Body of pancreas (tissue), 4 donors: ENCODE data around the gene SDHAF2. TPM values are rescaled to one million over a fixed set of nuclear protein-coding genes. Genes with fewer than 3 reads are reported as not detected.
"Not testable (repeated sequence)": the region's sequence is repeated elsewhere in the genome, so short reads cannot be mapped to it uniquely, and the experiment has no call there.

Source experiments
- ATAC-seq: fragments of 150-250 bp; one replicate; pipeline ENCODE4 v1.9.1; 2016
- DNase-seq, 4 donors: peaks; one replicate each; pipeline ENCODE4 v3.0.0-alpha.2; 2019
- H3K27ac ChIP-seq, 4 donors: fragments of 200-600 bp; sonication (generic); 1 replicate in 3 of 4; 2 replicates in 1 of 4; pipeline versions ENCODE4 v1.5.1 to v1.6.1; 2016 to 2019; ENCODE audit warnings: mild to moderate bottlenecking in 1 of 4, mixed read lengths in 1 of 4, moderate library complexity in 1 of 4
- H3K27me3 ChIP-seq, 2 donors: fragments of 200-600 bp; sonication (generic); one replicate each; pipeline ENCODE4 v1.6.0; 2016; ENCODE audit warnings: mild to moderate bottlenecking in 1 of 2
- H3K36me3 ChIP-seq, 2 donors: fragments of 200-600 bp; sonication (generic); replicated peaks in 1 of 2; 2 replicates each; pipeline ENCODE4 v1.5.1; 2016; ENCODE audit warnings: low read depth in 2 of 2; ENCODE audit not compliant: insufficient read depth in 1 of 2
- H3K4me1 ChIP-seq: fragments of 200-600 bp; sonication (generic); one replicate; pipeline ENCODE4 v1.6.0; 2016
- H3K4me3 ChIP-seq, 2 donors: fragments of 200-600 bp; sonication (generic); 1 replicate in 1 of 2; 2 replicates in 1 of 2; pipeline ENCODE4 v1.5.1; 2016 to 2019
- H3K9me3 ChIP-seq, 3 donors: fragments of 200-600 bp; sonication (generic); 1 replicate in 2 of 3; 2 replicates in 1 of 3; pipeline ENCODE4 v1.5.1; 2016
- POLR2A ChIP-seq, 3 donors: fragments of 450-650 bp; IDR thresholded peaks; one replicate each; pipeline ENCODE4 v1.6.1; 2016; ENCODE audit warnings: antibody characterized with exemption in 3 of 3, mild to moderate bottlenecking in 2 of 3
- WGBS, 2 donors: methylation state at CpG; one replicate each; pipeline ENCODE4 v1.1.5; 2017; 5-methylcytosine and 5-hydroxymethylcytosine counted together
- intact Hi-C: fragments of 100-400 bp; cut with DNase I; formaldehyde crosslinking; loops from one replicate; pipeline ENCODE4 v1.15.1; 2023
- total RNA-seq, 2 donors: library from RNA; depleted of rRNA; stranded (reverse); fragments of >200 nt; gene quantifications; one replicate each; pipeline ENCODE4 v1.1.0, GENCODE V29; 2016
- TF ChIP-seq, protein P1 (sequence below), 7 experiments: fragments of 450-650 bp in 4 of 7; fragments of 200-600 bp in 3 of 7; sonication (generic) in 3 of 7; IDR thresholded peaks; one replicate each; pipeline ENCODE4 v1.5.1; 2016 to 2019; ENCODE audit warnings: antibody characterized with exemption in 7 of 7

SDHAF2 gene
- total RNA-seq, 2 donors from 2014 or later: 25.2 to 28.0 TPM

DNA sequence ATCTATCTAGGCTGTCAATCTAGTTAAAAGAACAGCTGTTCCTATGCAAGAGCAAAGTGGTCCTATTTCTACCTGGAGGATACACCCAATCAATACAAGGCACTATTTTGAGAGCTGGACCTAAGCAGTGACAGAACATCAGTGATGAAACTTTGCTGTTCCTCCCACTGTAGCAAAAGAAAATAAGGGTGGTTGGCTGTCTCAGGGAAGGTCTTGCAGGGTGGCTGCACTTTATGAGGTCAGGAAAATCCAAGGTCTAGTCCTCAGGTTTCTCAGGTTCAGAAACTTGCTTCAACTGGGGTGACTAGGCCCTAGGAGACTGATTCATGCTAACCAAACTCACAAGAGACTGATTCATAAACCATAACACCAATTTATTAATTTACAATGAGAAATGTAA, 11.8 kb upstream of the SDHAF2 start:
- H3K27ac ChIP-seq: no peak overlapping the region
- H3K27me3 ChIP-seq: no peaks in the 10 kb centered on the region
- no peak overlapping the region for H3K4me3 ChIP-seq
- peaks cover 18% of the 10 kb centered on the region for H3K4me1 ChIP-seq
- TF ChIP-seq, protein P1, sequence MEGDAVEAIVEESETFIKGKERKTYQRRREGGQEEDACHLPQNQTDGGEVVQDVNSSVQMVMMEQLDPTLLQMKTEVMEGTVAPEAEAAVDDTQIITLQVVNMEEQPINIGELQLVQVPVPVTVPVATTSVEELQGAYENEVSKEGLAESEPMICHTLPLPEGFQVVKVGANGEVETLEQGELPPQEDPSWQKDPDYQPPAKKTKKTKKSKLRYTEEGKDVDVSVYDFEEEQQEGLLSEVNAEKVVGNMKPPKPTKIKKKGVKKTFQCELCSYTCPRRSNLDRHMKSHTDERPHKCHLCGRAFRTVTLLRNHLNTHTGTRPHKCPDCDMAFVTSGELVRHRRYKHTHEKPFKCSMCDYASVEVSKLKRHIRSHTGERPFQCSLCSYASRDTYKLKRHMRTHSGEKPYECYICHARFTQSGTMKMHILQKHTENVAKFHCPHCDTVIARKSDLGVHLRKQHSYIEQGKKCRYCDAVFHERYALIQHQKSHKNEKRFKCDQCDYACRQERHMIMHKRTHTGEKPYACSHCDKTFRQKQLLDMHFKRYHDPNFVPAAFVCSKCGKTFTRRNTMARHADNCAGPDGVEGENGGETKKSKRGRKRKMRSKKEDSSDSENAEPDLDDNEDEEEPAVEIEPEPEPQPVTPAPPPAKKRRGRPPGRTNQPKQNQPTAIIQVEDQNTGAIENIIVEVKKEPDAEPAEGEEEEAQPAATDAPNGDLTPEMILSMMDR (IDR thresholded peaks at IDR 0.05): no peak
- no peak for TF ChIP-seq POLR2A (IDR thresholded peaks at IDR 0.05)
- H3K9me3 ChIP-seq: no peaks in the 10 kb centered on the region
- intact Hi-C loops: no loop called here
- DNase-seq: no peak
- ATAC-seq: no peak
- peaks cover 24 to 38% of the 10 kb centered on the region in 2 donors for H3K36me3 ChIP-seq

DNA sequence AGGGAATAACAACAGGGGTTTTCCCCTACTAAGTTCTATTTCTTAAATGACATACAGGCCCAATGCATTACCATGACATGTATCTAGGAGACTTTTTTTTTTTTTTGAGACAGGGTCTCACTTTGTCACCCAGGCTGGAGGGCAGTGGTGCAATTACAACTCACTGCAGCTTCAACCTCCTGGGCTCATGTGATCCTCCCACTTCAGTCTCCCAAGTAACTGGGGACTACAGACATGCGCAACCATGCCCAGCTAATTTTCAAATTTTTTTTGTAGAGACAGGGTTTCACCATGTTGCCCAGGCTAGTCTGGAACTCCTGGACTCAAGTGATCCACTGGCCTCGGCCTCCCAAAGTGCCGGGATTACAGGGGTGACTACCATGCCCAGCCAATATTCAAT, 7.7 kb upstream of the SDHAF2 start:
- Histone ChIP-seq H3K27ac (no peak overlapping the region), H3K27me3 (no peaks in the 10 kb centered on the region), H3K36me3 (peaks cover 0 to 28% of the 10 kb centered on the region in 2 donors), H3K4me3 (no peak overlapping the region), H3K4me1 (peaks cover 4% of the 10 kb centered on the region), H3K9me3 (no peaks in the 10 kb centered on the region)
- TF ChIP-seq POLR2A (IDR thresholded peaks at IDR 0.05): no peak
- TF ChIP-seq, protein P1 (IDR thresholded peaks at IDR 0.05): no peak
- intact Hi-C loops: no loop called here
- ATAC-seq (no peak), DNase-seq (no peak)
- 95 to 96% methylated on average over 3 of the region's 3 CpGs for WGBS, 2 donors

DNA sequence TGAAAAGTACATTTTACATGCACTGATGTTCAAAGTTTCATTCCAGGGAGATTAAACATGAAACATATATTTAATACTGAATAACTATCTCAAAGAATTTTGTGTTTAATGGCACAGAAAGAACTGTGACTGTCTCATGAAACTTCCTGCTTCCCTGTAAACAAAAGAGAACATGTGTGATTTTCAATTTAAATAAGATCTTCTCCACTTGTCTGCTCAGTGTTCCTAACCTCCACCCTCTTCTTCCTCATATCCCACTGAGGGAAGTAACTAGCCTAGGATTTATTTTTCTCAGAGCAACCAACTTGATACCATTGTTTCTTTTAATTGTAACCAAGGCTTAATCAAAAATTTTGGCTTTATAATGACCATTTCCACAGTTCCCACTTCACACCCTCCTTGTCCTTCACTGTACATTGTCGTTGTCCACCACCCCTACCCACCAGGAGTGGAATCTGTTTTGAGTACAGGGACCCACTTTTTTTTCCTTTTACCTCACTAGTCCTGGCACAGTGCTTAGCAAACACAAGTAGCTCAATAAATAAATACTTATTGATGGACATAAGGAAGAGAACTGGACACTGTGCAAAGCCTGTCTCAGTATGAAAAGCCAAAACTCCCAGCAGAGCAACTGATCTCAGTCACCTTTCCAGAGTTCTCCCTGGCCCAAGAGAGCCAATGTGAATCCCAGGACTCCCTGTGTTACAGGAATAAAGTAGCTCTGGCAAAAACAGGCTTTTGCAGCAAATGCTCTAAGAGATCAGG, 4.4 kb upstream of the SDHAF2 start:
- Histone ChIP-seq H3K4me1 (peaks cover 14% of the 10 kb centered on the region), H3K36me3 (peaks cover 0 to 20% of the 10 kb centered on the region in 2 donors), H3K27me3 (no peaks in the 10 kb centered on the region), H3K9me3 (no peaks in the 10 kb centered on the region), H3K4me3 (no peak overlapping the region), H3K27ac (no peak overlapping the region)
- ATAC-seq: no peak
- TF ChIP-seq, protein P1 (IDR thresholded peaks at IDR 0.05): no peak
- no peak for TF ChIP-seq POLR2A (IDR thresholded peaks at IDR 0.05)
- intact Hi-C loops: no loop called here
- no peak for DNase-seq
- 67 to 81% methylated on average over 1 of the region's 1 CpG for WGBS, 2 donors

DNA sequence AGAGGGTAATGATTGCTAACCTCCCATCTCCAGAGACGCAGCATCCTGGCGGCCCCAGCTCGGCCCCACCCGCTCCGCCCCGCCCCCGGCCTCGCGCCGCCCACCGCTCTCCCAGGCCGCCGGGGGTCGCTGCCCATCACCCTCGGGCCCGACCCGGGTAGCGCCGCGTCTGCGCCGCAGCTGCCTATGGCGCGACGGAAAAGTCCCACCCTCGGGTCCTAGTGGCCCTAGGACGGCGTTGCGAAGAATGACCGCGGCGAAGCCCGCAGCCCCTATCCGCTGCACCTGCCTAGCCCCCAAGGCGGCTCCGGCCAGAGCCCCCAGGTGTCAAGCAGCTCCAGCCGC, 606 bp upstream of the SDHAF2 start:
- H3K4me3 ChIP-seq: peak overlapping the region; percentile 71 to 85
- peak overlapping the region; percentile 90 to 96 (median 93) for H3K27ac ChIP-seq
- WGBS, 2 donors: 0 to 1% methylated on average over 2 to 37 of the region's 37 CpGs
- intact Hi-C loops: no loop called here
- peaks cover 31% of the 10 kb centered on the region for H3K4me1 ChIP-seq
- TF ChIP-seq, protein P1 (IDR thresholded peaks at IDR 0.05): no peak
- no peak for TF ChIP-seq POLR2A (IDR thresholded peaks at IDR 0.05)
- H3K9me3 ChIP-seq: no peaks in the 10 kb centered on the region
- DNase-seq (peak in 3 of 4 donors; percentile 43 to 53 (median 51)), ATAC-seq (peak; percentile 47)
- peaks cover 0 to 14% of the 10 kb centered on the region in 2 donors for H3K36me3 ChIP-seq
- H3K27me3 ChIP-seq: no peaks in the 10 kb centered on the region

DNA sequence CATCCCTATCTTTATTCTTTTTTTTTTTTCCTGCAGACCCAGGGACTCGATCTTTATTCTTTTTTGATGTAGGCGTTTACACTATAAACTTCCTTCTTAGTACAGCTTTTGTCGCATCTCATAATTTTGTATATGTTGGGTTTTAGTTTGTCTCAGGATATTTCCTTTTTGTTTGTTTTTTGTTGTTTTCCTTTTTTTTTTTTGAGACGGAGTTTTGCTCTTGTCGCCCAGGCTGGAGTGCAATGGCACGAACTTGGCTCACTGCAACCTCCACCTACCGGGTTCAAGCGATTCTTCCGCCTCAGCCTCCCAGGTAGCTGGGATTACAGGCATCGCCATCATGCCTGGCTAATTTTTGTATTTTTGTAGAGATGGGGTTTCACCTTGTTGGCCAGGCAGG, 915 bp downstream of the SDHAF2 start:
- H3K4me3 ChIP-seq: peak overlapping the region in 1 of 2 donors; percentile 85
- 53 to 66% methylated on average over 10 of the region's 10 CpGs for WGBS, 2 donors
- H3K9me3 ChIP-seq, H3K36me3 ChIP-seq, H3K27me3 ChIP-seq, intact Hi-C loops, ATAC-seq, DNase-seq: not testable (repeated sequence)
- H3K27ac ChIP-seq: peak overlapping the region in 1 of 4 donors; percentile 96
- peaks cover 39% of the 10 kb centered on the region for H3K4me1 ChIP-seq
